Ovary (tissue), 3 donors: ENCODE results near the gene PNLIPRP3.

ENCODE experiments used
- EP300 ChIP-seq: sonication (generic); formaldehyde crosslinking; IDR thresholded peaks from one replicate; pipeline ENCODE4 v1.6.1; 2017; ENCODE audit warnings: antibody characterized with exemption
- POLR2A ChIP-seq: fragments of 450-650 bp; IDR thresholded peaks from one replicate; pipeline ENCODE4 v1.6.1; 2017; ENCODE audit warnings: antibody characterized with exemption, mild to moderate bottlenecking, moderate library complexity
- TF ChIP-seq, protein P1 (sequence below), 3 donors: fragments of 450-650 bp in 2 of 3; fragments of 200-600 bp in 1 of 3; IDR thresholded peaks; one replicate each; pipeline versions ENCODE4 v1.5.1 to v1.8.0; 2016 to 2022; ENCODE audit warnings: antibody characterized with exemption in 3 of 3, mild to moderate bottlenecking in 1 of 3
- donor health status: DM: no; HTN: no; CAD: no.

- TF ChIP-seq EP300 (no peak), POLR2A (no peak)
- TF ChIP-seq, protein P1, sequence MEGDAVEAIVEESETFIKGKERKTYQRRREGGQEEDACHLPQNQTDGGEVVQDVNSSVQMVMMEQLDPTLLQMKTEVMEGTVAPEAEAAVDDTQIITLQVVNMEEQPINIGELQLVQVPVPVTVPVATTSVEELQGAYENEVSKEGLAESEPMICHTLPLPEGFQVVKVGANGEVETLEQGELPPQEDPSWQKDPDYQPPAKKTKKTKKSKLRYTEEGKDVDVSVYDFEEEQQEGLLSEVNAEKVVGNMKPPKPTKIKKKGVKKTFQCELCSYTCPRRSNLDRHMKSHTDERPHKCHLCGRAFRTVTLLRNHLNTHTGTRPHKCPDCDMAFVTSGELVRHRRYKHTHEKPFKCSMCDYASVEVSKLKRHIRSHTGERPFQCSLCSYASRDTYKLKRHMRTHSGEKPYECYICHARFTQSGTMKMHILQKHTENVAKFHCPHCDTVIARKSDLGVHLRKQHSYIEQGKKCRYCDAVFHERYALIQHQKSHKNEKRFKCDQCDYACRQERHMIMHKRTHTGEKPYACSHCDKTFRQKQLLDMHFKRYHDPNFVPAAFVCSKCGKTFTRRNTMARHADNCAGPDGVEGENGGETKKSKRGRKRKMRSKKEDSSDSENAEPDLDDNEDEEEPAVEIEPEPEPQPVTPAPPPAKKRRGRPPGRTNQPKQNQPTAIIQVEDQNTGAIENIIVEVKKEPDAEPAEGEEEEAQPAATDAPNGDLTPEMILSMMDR (IDR thresholded peaks at IDR 0.05) = no peak
Measured at GRCh38 chr10:116476461-116476860, 48.8 kb downstream of the PNLIPRP3 start.
